GM21423 (cell line): ENCODE results near the gene RAB22A.

Source experiments
- ATAC-seq: cut with Tn5 transposase; IDR thresholded peaks from one replicate; pipeline ENCODE4 v1.9.1; 2021; ENCODE audit warnings: mild to moderate bottlenecking, moderate library complexity; ENCODE audit not compliant: unreplicated experiment

The RAB22A gene, protein sequence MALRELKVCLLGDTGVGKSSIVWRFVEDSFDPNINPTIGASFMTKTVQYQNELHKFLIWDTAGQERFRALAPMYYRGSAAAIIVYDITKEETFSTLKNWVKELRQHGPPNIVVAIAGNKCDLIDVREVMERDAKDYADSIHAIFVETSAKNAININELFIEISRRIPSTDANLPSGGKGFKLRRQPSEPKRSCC

DNA sequence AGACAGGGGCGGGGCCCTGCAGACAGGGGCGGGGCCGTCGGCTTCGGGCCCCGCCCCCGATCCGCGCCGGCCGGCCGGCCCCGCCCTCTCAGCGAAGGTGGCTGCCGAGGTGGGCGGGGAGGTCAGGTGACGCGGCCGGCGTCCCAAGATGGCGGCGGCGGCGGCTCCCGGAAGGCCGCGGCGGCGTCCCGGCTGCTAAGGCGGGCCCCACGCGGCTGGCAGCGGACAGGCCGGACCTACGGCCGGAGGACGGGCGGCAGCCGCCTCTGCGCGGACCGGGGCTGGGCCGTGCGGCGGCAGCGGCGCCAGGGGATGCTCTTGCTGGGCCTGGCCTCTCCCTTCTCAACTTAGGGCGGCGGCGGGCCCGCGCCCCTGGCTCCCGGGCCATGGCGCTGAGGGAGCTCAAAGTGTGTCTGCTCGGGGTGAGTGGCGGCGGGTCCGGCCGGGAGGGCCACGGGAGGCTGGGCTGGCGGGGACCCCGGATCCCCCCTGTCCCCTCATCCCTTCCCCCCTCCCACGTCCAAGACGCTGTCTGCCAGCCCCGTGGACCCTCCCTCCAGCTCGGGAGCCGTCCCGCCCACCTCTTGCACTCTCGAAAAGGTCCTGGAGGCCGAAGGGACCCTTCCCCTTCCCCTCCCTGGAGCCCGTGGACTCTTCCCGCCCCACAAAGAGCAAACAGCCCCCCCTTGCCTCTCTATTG lies at the start of gene RAB22A:
Gene RAB22A (plus strand): TSS at position 125 of the 700 bp plus-strand sequence. CDS start 262 bp downstream, at position 387.
- peak; percentile 70 for ATAC-seq

- ATAC-seq, result no peak
Measured at GRCh38 chr20:58260006-58260405, 49.5 kb upstream of the RAB22A start.

DNA sequence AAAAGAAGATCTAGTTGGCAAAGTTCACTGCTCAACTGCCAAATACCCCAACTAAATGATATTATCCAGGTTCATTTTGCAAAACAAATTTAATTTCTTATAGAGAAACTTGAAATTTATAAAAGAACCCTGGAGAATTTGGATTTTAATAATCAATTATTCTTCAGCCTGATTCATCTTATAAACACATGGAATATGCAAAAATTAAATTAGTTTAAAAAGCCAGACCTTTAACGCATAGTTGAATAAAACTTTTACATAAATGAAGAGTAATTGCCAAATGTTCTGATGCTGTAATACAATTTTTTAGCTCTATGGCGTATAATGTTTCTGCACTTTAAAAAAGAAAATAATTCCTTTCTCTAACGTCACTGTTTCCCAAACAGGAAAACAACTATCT lies 47.9 kb upstream of the RAB22A start:
- ATAC-seq, result no peak

GRCh38 chr20:58264271-58264670 lies 45.2 kb upstream of the RAB22A start:
- ATAC-seq, result no peak

DNA sequence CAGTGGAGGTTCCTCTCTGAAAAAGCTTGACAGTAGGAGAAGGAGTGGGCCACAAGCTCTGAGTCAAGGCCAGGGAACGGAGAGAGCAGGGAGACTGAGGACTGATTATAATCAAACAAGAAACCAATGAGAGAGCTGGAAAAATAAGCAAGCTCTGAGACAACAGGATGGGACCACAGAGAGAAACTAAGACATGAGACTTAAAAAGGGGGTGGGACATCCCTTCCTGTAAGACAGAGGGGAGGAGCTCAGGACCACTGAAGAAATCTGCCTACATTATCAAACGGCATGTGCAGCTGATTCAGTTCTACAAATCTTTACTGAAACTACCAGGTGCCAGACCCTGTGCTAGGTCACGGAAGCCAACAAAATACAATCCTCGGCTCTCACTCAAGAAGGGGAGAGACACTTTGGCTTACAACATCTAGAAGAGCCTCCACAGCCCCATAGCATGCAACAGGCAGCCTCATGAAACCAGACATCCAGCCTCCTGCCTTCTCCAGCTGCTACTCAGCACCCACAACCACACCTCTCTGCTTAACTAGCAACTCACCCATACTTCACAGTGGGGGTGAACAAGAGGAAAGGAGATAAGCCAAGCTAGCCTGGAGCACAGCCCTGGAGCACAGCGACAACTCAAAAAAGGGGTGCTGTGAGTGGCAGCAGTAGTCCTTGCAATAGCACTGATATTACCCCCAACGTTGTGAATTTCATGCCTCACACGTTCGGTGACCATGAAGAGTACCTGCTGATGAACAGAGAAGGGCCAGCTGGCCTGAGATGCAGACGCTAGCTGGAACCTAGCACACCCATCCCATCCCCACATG lies 41.9 kb upstream of the RAB22A start:
- no peak for ATAC-seq

- no peak for ATAC-seq
Measured at GRCh38 chr20:58268421-58268821, 41.1 kb upstream of the RAB22A start.

GRCh38 chr20:58268936-58269619 lies 40.4 kb upstream of the RAB22A start:
- no peak for ATAC-seq

DNA sequence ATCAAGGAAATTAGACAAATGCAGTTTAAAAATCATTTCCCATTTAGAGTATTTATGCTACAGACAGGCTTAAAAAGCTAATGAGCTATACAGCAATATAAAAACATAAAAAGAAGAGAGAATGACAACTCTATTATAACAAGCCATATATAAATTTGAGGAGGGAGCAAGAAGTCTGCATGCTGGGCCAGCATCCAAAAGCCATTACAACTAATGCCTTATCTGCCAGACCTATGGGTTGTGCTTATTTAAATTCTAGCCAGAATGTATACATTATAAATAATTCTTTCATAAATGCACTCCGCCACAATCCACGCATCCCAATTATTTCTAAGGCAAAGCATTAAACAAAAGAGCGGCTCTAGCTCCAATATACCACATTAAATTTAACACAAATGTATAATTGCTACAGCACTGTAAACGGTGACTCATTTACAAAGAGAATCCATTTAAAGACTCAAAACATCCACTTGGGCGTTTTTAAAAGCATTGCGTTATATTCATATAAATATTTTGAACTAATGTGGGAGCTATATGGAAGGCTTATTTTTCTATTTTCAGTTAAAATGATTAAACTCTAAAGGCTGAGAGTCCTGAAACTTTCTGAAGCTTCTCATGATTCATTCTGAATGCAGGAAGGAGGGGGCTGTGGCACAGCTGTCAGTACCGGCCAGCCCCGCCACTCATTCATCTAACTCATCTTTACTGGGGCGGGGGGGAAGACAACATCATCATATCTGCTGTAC lies 37.7 kb upstream of the RAB22A start:
- ATAC-seq, result no peak

GRCh38 chr20:58274384-58274783 lies 35.1 kb upstream of the RAB22A start:
- no peak for ATAC-seq

DNA sequence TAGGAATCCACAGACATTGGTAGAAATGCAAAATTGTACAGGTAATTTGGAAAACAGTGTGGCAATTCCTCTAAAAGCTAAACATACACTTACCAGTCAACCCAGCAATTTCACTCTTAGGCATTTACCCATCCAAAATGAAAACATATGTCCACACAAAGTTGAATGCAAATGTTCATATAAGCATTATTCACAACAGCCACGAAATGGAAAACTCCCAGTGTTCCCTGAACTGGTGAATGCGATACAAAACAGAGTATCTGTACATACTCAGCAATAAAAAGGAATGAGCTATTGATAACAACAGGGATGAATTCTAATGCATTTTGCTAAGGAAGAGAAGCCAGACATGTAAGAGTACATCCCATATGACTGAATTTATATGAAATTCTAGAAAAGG lies 32.4 kb upstream of the RAB22A start:
- ATAC-seq, result no peak

DNA sequence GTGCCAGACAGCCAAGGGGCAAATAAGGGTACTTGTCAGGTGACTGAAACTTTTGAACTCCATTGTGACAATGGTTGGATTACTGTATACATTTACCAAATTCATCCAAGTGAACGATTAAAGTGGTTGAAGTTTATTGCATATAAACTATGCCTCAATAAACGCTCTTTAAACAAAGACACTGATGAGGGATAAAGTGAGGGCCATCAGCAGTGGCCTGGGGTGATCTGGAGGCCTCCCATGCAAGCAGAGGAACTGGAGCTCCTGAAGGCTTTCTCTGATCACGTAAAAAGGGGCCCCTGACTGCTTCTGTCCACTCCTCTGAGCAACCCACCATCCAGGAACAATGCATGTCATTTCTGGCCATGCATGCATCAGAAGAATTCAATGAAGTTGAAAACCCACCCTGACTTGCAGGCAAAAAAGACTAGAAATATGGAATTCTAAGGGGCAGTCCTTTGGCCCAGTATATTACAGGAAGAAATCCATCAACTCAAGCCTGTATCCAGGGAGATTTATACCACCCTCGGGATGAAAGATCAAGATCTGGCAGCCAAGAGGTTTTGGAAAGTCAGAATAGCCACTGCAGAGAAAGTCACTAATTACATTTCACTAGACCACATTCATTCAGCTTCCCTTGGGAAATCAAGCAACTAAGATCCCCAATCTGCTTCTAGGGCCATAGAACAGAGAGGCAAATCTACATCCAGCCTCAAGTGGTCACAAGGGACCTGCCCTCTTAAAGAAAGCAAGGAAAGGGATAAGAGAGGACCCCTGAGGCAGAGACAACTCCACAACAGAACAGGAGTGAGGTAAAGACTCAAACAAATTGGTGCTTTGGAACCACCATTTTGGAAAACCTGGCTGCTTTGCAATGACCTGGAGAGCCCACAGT lies 31.7 kb upstream of the RAB22A start:
- ATAC-seq, result no peak

GRCh38 chr20:58286729-58287128 lies 22.8 kb upstream of the RAB22A start:
- no peak for ATAC-seq

- ATAC-seq, result no peak
Measured at GRCh38 chr20:58287638-58288037, 21.9 kb upstream of the RAB22A start.

- no peak for ATAC-seq
Measured at GRCh38 chr20:58289143-58289542, 20.4 kb upstream of the RAB22A start.

GRCh38 chr20:58293453-58293852 lies 16.1 kb upstream of the RAB22A start:
- no peak for ATAC-seq

- no peak for ATAC-seq
Measured at GRCh38 chr20:58294497-58295455, 14.7 kb upstream of the RAB22A start.

DNA sequence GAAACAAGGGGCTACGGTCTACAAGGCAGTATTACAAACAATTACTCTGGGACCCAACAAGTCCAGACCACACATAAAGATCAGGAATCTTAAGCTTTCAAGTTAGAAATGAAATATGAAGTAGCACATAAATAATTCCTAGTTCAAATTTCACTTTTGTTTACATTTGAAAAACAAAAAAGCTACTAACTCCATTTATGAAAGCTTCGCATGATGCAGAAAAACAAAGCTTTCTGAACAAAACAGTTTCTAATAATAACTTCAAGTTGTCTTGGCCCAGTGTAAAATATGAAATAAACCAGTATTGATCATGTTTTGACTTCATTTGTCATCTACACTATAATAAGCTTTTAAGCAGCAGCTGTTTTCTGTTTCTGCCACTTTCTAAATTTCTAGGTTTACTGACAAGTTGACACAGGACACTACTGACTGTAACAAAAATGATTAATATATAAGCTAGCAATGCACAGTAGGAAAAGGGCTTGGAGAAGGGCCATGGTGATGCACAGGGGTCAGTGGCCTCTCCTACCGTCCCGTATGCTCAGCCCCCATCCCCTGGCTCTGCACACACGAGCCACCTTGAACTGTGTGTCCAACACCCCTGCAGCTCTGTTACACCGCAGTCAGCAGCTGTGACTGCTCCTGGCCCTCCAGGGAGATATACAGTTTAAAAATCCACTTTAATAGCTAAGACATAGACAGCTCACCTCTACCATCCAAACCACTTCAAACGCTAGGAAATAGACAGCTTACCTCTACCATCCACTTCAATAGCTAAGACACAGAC lies 13.3 kb upstream of the RAB22A start:
- no peak for ATAC-seq

- ATAC-seq, result no peak
Measured at GRCh38 chr20:58297394-58297793, 12.1 kb upstream of the RAB22A start.
